ENCODE measurements around the gene HPS5. TPM values are rescaled to one million over a fixed set of nuclear protein-coding genes. Genes with fewer than 3 reads are reported as not detected.
"Not testable (repeated sequence)": the region's sequence is repeated elsewhere in the genome, so short reads cannot be mapped to it uniquely, and the experiment has no call there.

The HPS5 gene
- total RNA-seq, 2 donors from 2014 or later: 9.6 to 10.6 TPM

DNA sequence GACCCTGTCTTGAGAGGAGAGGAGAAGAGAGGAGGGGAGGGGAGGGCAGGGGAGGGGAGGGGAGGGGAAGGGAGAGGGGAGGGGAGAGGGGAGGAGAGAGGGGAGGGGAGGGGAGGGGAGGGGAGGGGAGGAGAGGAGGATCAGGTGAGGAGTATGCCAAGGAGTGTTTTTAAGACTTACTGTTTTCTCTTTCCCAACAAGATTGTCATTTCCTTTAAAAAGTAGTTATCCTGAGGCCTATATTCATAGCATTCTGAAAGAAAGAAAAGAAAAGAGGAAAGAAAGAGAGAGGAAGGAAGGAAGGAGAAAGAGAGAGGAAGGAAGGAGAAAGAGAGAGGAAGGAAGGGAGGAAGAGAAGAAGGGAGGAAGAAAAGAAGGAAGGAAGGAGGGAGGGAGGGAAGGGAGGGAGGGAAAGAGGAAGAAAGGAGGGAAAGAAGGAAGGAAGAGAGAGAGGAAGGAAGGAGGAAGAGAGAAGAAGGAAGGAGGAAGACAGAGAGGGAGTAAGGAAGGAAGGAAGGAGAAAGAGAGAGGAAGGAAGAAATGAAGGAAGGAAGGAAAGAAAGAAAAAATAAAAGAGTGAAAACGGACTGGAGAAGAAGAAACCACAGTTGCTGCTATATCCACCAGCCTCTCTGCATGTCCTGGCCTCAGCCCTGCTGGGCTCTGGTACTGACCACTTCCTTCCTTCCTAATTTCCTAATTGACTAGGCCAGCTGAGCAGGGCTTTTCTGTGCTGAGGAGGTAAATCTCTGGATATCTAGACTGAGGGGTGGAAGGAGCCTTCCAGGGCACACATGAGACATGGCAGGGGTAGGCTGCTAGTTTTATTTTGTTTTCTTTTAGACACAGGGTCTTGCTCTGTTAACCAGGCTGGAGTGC, 57.0 kb downstream of the HPS5 start:
- H3K9me3 ChIP-seq: no peaks in the 10 kb centered on the region
- intact Hi-C loops (cut with DNase I): no loop called here
- no peak for DNase-seq
- H3K27me3 ChIP-seq: no peaks in the 10 kb centered on the region
- no peak overlapping the region for H3K27ac ChIP-seq
- no peak overlapping the region for H3K4me3 ChIP-seq
- H3K4me1 ChIP-seq: no peaks in the 10 kb centered on the region
- H3K36me3 ChIP-seq: no peaks in the 10 kb centered on the region
- H3K9ac ChIP-seq (ENCODE audit: low read depth in 2 of 2, low read length in 2 of 2): no peak overlapping the region
- TF ChIP-seq, protein P1, sequence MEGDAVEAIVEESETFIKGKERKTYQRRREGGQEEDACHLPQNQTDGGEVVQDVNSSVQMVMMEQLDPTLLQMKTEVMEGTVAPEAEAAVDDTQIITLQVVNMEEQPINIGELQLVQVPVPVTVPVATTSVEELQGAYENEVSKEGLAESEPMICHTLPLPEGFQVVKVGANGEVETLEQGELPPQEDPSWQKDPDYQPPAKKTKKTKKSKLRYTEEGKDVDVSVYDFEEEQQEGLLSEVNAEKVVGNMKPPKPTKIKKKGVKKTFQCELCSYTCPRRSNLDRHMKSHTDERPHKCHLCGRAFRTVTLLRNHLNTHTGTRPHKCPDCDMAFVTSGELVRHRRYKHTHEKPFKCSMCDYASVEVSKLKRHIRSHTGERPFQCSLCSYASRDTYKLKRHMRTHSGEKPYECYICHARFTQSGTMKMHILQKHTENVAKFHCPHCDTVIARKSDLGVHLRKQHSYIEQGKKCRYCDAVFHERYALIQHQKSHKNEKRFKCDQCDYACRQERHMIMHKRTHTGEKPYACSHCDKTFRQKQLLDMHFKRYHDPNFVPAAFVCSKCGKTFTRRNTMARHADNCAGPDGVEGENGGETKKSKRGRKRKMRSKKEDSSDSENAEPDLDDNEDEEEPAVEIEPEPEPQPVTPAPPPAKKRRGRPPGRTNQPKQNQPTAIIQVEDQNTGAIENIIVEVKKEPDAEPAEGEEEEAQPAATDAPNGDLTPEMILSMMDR (IDR thresholded peaks at IDR 0.05): no peak

DNA sequence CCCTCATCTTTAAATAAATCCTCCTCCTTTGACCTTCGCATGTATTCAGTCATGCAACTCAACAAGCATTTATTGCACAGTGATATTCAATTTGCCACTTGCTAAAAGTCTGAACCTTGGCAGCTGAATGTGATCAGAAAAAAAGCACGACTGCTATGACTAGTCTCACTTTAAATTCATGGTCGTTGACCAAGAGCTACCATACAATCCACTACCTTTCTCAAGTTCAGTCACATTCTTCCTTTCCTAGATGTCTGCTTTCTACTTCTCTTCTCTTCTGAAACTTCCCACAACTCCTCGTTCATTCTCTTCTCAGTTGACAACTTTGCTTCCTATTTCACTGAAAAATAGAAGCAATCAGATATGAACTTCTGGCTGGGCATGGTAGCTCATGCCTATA, 57.9 kb downstream of the HPS5 start:
- Histone ChIP-seq H3K27ac (no peak overlapping the region), H3K36me3 (no peaks in the 10 kb centered on the region), H3K4me3 (no peak overlapping the region), H3K4me1 (no peaks in the 10 kb centered on the region), H3K9ac (ENCODE audit: low read depth in 2 of 2, low read length in 2 of 2) (no peak overlapping the region), H3K27me3 (no peaks in the 10 kb centered on the region), H3K9me3 (no peaks in the 10 kb centered on the region)
- TF ChIP-seq, protein P1 (IDR thresholded peaks at IDR 0.05): no peak
- intact Hi-C loops (cut with DNase I): no loop called here
- no peak for DNase-seq

DNA sequence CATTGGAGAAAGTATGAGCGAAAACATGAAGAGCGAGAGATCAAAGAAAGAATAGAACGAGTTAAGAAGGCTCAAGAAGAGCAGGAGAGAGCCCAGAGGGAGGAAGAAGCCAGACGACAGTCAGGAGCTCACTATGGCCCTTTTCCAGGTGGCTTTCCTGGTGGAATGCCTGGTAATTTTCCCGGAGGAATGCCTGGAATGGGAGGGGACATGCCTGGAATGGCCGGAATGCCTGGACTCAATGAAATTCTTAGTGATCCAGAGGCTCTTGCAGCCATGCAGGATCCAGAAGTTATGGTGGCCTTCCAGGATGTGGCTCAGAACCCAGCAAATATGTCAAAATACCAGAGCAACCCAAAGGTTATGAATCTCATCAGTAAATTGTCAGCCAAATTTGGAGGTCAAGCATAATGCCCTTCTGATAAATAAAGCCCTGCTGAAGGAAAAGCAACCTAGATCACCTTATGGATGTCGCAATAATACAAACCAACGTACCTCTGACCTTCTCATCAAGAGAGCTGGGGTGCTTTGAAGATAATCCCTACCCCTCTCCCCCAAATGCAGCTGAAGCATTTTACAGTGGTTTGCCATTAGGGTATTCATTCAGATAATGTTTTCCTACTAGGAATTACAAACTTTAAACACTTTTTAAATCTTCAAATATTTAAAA, 59.1 kb downstream of the HPS5 start:
- DNase-seq; H3K4me3 ChIP-seq; H3K27me3 ChIP-seq; H3K9ac ChIP-seq (ENCODE audit: low read depth in 2 of 2, low read length in 2 of 2); H3K9me3 ChIP-seq; H3K27ac ChIP-seq; H3K36me3 ChIP-seq; H3K4me1 ChIP-seq; intact Hi-C loops (cut with DNase I): not testable (repeated sequence)

DNA sequence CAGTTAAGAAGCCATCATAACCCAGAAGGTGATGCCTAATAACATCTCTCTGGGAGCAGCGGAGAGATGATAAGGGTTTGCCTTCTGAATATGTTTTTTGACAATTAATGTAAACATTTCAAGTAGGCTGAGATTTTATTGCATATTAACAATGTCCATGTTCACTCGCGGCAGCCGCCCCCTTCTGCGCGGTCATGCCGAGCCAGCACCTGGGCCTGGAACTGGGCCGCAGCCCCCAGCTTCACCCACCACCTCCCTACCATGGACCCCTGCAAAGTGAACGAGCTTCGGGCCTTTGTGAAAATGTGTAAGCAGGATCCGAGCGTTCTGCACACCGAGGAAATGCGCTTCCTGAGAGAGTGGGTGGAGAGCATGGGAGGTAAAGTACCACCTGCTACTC, 60.2 kb downstream of the HPS5 start:
- Histone ChIP-seq H3K27me3 (no peaks in the 10 kb centered on the region), H3K9me3 (no peaks in the 10 kb centered on the region), H3K9ac (ENCODE audit: low read depth in 2 of 2, low read length in 2 of 2) (no peak overlapping the region), H3K4me1 (no peaks in the 10 kb centered on the region), H3K36me3 (no peaks in the 10 kb centered on the region), H3K4me3 (no peak overlapping the region), H3K27ac (no peak overlapping the region)
- intact Hi-C loops (cut with DNase I): no loop called here
- TF ChIP-seq, protein P1 (IDR thresholded peaks at IDR 0.05): no peak
- DNase-seq: no peak

DNA sequence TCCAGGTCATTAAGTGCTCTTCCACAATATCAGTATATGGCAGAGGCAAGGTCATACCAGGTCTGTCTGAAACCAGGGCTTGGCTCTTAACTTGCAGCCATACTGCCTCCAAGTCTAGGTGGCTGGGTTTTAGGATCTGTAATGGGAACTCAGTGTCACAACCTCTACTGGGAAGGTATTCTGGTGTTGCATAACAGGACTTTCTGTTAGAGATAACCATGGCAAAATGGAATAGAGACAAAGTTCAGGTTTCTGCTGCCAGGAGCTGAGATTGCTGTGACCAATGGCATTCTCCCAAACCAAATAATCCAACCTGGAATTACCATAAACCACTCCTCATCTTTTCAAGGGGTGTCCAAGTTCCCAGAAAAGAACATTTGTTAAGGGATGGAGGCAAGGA, 62.7 kb downstream of the HPS5 start:
- TF ChIP-seq, protein P1 (IDR thresholded peaks at IDR 0.05): no peak
- no peak overlapping the region for H3K4me3 ChIP-seq
- H3K9me3 ChIP-seq: no peaks in the 10 kb centered on the region
- no peak overlapping the region for H3K9ac ChIP-seq (ENCODE audit: low read depth in 2 of 2, low read length in 2 of 2)
- DNase-seq: no peak
- no peaks in the 10 kb centered on the region for H3K27me3 ChIP-seq
- H3K27ac ChIP-seq: no peak overlapping the region
- H3K4me1 ChIP-seq: no peaks in the 10 kb centered on the region
- H3K36me3 ChIP-seq: no peaks in the 10 kb centered on the region
- intact Hi-C loops (cut with DNase I): no loop called here

Data from colonic mucosa (tissue), 4 donors.